ENCODE measurements around the gene CAMK2D. TPM values are rescaled to one million over a fixed set of nuclear protein-coding genes. Genes with fewer than 3 reads are reported as not detected.
A peak's percentile ranks its signal among the peaks of the same experiment; 100 is the strongest.

The CAMK2D gene
- total RNA-seq, 6 donors from 2014 or later, result 41.0 to 75.8 (median 51.9) TPM

DNA sequence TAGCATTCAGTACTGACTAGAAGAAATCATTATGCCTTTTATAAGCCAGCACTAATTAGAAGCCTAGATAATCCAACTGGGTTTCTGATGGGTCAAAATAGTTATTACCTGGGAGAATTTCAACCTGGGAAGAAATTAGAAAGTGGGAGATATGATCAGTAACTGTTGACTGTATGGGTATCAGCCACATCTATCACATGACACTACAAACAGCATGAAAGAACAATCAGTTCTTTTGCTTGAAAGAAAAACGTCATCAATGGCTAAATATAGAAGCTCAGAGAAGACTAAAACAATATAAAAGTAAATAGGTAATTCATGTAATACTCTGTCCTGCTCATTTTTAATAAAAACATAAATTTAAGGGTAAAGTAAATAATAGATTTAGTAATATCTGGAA is 145.1 kb downstream of the CAMK2D start:
- Histone ChIP-seq H3K4me3 (no peak overlapping the region), H3K4me1 (peaks cover 0 to 20% (median 8%) of the 10 kb centered on the region in 4 donors), H3K27me3 (no peaks in the 10 kb centered on the region), H3K9me3 (no peaks in the 10 kb centered on the region), H3K36me3 (no peaks in the 10 kb centered on the region), H3K27ac (no peak overlapping the region)
- no peak for ATAC-seq (ENCODE audit: low FRiP score in 2 of 2)
- 26 to 38% methylated on average over 1 of the region's 1 CpG for WGBS, 2 donors
- TF ChIP-seq EP300 (IDR thresholded peaks at IDR 0.05), result peak in 2 of 4 donors; percentile 34 to 60
- no peak for TF ChIP-seq POLR2AphosphoS5 (IDR thresholded peaks at IDR 0.05)
- no peak for DNase-seq

DNA sequence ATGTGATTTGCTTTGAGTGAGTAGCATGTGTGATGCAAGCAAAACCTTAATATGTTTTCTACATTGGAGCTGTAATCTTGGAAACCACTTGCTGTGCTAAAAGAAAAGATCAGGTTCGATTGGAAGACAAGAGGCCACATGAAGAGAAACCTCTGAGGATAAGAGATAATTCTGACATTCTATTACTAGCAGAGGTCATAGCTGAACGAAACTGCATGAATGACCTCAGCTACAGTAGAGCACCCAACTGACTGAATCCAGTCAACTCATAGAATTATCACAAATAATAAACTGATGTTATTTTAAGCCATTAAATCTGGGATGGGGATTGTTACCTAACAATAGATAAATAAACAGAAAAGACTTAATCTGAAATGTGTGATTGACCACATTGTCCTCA is 147.1 kb downstream of the CAMK2D start:
- H3K27me3 ChIP-seq, result no peaks in the 10 kb centered on the region
- H3K36me3 ChIP-seq, result no peaks in the 10 kb centered on the region
- 83 to 84% methylated on average over 2 of the region's 2 CpGs for WGBS, 2 donors
- DNase-seq (no peak), ATAC-seq (ENCODE audit: low FRiP score in 2 of 2) (no peak)
- H3K4me3 ChIP-seq, result no peak overlapping the region
- no peaks in the 10 kb centered on the region for H3K9me3 ChIP-seq
- H3K4me1 ChIP-seq, result peaks cover 0 to 20% (median 8%) of the 10 kb centered on the region in 4 donors
- H3K27ac ChIP-seq, result no peak overlapping the region
- TF ChIP-seq EP300 (IDR thresholded peaks at IDR 0.05) (no peak), POLR2AphosphoS5 (IDR thresholded peaks at IDR 0.05) (no peak), POLR2A (IDR thresholded peaks at IDR 0.05) (no peak)
- TF ChIP-seq, protein P1, sequence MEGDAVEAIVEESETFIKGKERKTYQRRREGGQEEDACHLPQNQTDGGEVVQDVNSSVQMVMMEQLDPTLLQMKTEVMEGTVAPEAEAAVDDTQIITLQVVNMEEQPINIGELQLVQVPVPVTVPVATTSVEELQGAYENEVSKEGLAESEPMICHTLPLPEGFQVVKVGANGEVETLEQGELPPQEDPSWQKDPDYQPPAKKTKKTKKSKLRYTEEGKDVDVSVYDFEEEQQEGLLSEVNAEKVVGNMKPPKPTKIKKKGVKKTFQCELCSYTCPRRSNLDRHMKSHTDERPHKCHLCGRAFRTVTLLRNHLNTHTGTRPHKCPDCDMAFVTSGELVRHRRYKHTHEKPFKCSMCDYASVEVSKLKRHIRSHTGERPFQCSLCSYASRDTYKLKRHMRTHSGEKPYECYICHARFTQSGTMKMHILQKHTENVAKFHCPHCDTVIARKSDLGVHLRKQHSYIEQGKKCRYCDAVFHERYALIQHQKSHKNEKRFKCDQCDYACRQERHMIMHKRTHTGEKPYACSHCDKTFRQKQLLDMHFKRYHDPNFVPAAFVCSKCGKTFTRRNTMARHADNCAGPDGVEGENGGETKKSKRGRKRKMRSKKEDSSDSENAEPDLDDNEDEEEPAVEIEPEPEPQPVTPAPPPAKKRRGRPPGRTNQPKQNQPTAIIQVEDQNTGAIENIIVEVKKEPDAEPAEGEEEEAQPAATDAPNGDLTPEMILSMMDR (IDR thresholded peaks at IDR 0.05), result no peak

DNA sequence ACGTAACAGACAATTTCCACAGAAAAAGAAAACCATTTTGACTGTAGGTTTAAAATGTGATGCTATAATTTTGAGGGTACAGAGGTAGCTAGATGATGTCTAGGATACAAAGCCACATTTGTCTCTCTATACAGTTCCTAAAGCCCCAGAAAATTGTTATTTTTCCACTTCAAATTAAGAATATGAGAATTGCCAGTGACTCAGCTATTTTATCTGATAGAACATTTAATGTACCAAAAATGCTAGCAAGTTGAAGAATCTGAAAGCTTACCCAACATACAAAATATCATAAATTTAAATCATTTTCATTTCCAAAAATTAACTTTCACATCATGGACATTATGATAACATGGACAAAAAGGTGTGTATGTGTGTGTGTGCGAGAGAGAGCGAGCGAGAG is 148.0 kb downstream of the CAMK2D start:
- ATAC-seq (ENCODE audit: low FRiP score in 2 of 2) (no peak), DNase-seq (no peak)
- no peaks in the 10 kb centered on the region for H3K9me3 ChIP-seq
- no peaks in the 10 kb centered on the region for H3K36me3 ChIP-seq
- TF ChIP-seq, protein P1 (IDR thresholded peaks at IDR 0.05), result no peak
- no peak for TF ChIP-seq POLR2AphosphoS5 (IDR thresholded peaks at IDR 0.05)
- no peak for TF ChIP-seq EP300 (IDR thresholded peaks at IDR 0.05)
- 95 to 97% methylated on average over 4 of the region's 4 CpGs for WGBS, 2 donors
- H3K27me3 ChIP-seq, result no peaks in the 10 kb centered on the region
- peaks cover 0 to 12% (median 8%) of the 10 kb centered on the region in 4 donors for H3K4me1 ChIP-seq
- no peak overlapping the region for H3K4me3 ChIP-seq
- no peak overlapping the region for H3K27ac ChIP-seq

DNA sequence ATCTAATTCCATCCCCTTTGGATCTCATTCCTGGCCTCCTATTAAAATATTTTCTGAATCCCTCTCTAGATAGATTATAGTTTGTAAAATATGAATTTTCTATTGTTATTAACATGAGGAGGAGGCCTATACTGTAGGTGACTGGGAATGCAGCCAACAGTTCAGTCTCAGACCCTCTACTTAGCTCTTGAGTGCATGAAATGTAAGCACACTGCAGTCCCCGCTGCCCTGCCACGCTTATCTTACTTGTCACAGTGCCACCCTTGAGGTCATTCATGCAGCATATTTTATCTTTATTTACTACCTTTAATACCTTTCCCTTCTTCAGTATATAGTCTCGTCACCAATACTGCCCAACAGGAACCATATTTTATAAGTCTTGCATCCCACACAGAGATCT is 151.0 kb downstream of the CAMK2D start:
- H3K27me3 ChIP-seq, result no peaks in the 10 kb centered on the region
- peaks cover 0 to 5% (median 3%) of the 10 kb centered on the region in 4 donors for H3K4me1 ChIP-seq
- TF ChIP-seq POLR2AphosphoS5 (IDR thresholded peaks at IDR 0.05), result no peak
- TF ChIP-seq, protein P1 (IDR thresholded peaks at IDR 0.05), result no peak
- H3K9me3 ChIP-seq, result no peaks in the 10 kb centered on the region
- ATAC-seq (ENCODE audit: low FRiP score in 2 of 2) (no peak), DNase-seq (peak in 1 of 2 donors; percentile 24)
- no peak overlapping the region for H3K4me3 ChIP-seq
- no peaks in the 10 kb centered on the region for H3K36me3 ChIP-seq
- no peak overlapping the region for H3K27ac ChIP-seq
- WGBS, 2 donors, result 71 to 79% methylated on average over 3 of the region's 3 CpGs

DNA sequence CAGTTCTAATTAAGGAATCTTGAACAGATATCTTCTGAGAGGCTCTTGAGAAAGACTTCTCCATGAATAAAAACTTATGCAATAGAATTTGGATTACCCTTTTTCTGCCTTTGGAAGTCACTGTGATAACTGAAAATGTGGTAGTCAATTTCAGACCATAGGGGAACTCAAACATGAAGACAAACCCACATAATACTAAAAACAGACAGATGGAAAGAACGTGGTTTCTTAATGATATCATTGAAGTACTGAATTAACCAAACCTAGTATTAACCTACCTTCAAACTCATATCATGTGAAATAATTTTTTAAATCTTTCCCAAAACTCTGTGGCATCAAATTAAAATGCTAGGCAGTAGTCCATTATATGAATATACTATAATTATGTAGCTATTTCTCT is 153.5 kb downstream of the CAMK2D start:
- no peak for ATAC-seq (ENCODE audit: low FRiP score in 2 of 2)
- no peak for TF ChIP-seq EP300 (IDR thresholded peaks at IDR 0.05)
- no peak for TF ChIP-seq POLR2AphosphoS5 (IDR thresholded peaks at IDR 0.05)
- no peak for TF ChIP-seq POLR2A (IDR thresholded peaks at IDR 0.05)
- TF ChIP-seq, protein P1 (IDR thresholded peaks at IDR 0.05), result no peak
- no peak overlapping the region for H3K27ac ChIP-seq
- DNase-seq, result no peak
- no peaks in the 10 kb centered on the region for H3K36me3 ChIP-seq
- 89 to 93% methylated on average over 1 of the region's 1 CpG for WGBS, 2 donors
- H3K27me3 ChIP-seq, result no peaks in the 10 kb centered on the region
- no peaks in the 10 kb centered on the region for H3K9me3 ChIP-seq
- H3K4me3 ChIP-seq, result no peak overlapping the region
- peaks cover 0 to 5% (median 4%) of the 10 kb centered on the region in 4 donors for H3K4me1 ChIP-seq
